GM23338 (cell line): Measurements from ENCODE around the gene RILPL1. TPM values are rescaled to one million over a fixed set of nuclear protein-coding genes. Genes with fewer than 3 reads are reported as not detected.
"Not testable (repeated sequence)": the region's sequence is repeated elsewhere in the genome, so short reads cannot be mapped to it uniquely, and the experiment has no call there.

Experiments used
- ATAC-seq: fragments of 200-7000 bp; cut with Tn5 transposase; 3 replicates; pipeline ENCODE4 v1.9.1; 2020
- DNase-seq: peaks from one replicate; pipeline ENCODE4 v3.0.0-alpha.2; 2015; ENCODE audit warnings: low spot score
- H2AFZ ChIP-seq: fragments of 200-600 bp; sonication (generic); 2 replicates; pipeline ENCODE4 v1.8.0; 2016; ENCODE audit warnings: antibody characterized with exemption, mild to moderate bottlenecking, moderate library complexity
- H3F3A ChIP-seq: fragments of 200-600 bp; sonication (generic); replicated peaks from 2 replicates; pipeline ENCODE4 v1.8.0; 2017; ENCODE audit warnings: antibody characterized with exemption, mixed run types, low read depth
- H3K27ac ChIP-seq: fragments of 200-600 bp; sonication (generic); 2 replicates; pipeline ENCODE4 v1.6.1; 2016; ENCODE audit warnings: low read depth
- H3K27me3 ChIP-seq: fragments of 200-600 bp; sonication (generic); 2 replicates; pipeline ENCODE4 v1.8.0; 2016; ENCODE audit warnings: mild to moderate bottlenecking, mixed run types, moderate library complexity; ENCODE audit not compliant: insufficient read depth
- H3K36me3 ChIP-seq: fragments of 200-600 bp; sonication (generic); 2 replicates; pipeline ENCODE4 v1.8.0; 2016; ENCODE audit warnings: mild to moderate bottlenecking; ENCODE audit not compliant: insufficient read depth
- H3K4me1 ChIP-seq: fragments of 200-600 bp; sonication (generic); 2 replicates; pipeline ENCODE4 v1.8.0; 2016; ENCODE audit warnings: mild to moderate bottlenecking, moderate library complexity; ENCODE audit not compliant: insufficient read depth
- H3K4me2 ChIP-seq: fragments of 200-600 bp; sonication (generic); 2 replicates; pipeline ENCODE4 v1.7.1; 2017; ENCODE audit warnings: mixed run types
- H3K4me3 ChIP-seq: fragments of 200-600 bp; sonication (generic); 2 replicates; pipeline ENCODE4 v1.6.1; 2016; ENCODE audit warnings: mixed run types
- H3K79me2 ChIP-seq: fragments of 200-600 bp; sonication (generic); replicated peaks from 2 replicates; pipeline ENCODE4 v1.8.0; 2017; ENCODE audit warnings: mild to moderate bottlenecking; ENCODE audit not compliant: insufficient read depth
- H3K9me2 ChIP-seq: fragments of 200-600 bp; sonication (generic); 2 replicates; pipeline ENCODE4 v1.8.0; 2017; ENCODE audit not compliant: insufficient read depth
- H4K20me1 ChIP-seq: fragments of 200-600 bp; sonication (generic); replicated peaks from 2 replicates; pipeline ENCODE4 v1.8.0; 2017; ENCODE audit warnings: mild to moderate bottlenecking; ENCODE audit not compliant: insufficient read depth
- H3K27ac Mint-ChIP-seq: 2 replicates; pipeline ENCODE4 v1.8.0; 2020; ENCODE audit warnings: inconsistent platforms, mild to moderate bottlenecking, moderate library complexity, mixed read lengths
- H3K27me3 Mint-ChIP-seq: 3 replicates; pipeline ENCODE4 v1.8.0; 2022; ENCODE audit warnings: low read depth, mild to moderate bottlenecking, moderate library complexity, mixed read lengths, inconsistent platforms; ENCODE audit not compliant: insufficient read depth, poor library complexity
- H3K36me3 Mint-ChIP-seq: 3 replicates; pipeline ENCODE4 v1.8.0; 2021; ENCODE audit warnings: low read depth, mild to moderate bottlenecking, inconsistent platforms, moderate library complexity, mixed read lengths
- H3K4me1 Mint-ChIP-seq: 3 replicates; pipeline ENCODE4 v1.8.0; 2020; ENCODE audit warnings: mild to moderate bottlenecking, inconsistent platforms, mixed read lengths
- H3K4me3 Mint-ChIP-seq: 3 replicates; pipeline ENCODE4 v1.8.0; 2021; ENCODE audit warnings: moderate library complexity, mild to moderate bottlenecking, inconsistent platforms, mixed read lengths
- H3K9me3 Mint-ChIP-seq: 3 replicates; pipeline ENCODE4 v1.8.0; 2020; ENCODE audit warnings: moderate library complexity, mild to moderate bottlenecking, inconsistent platforms, mixed read lengths
- EZH2phosphoT487 ChIP-seq: fragments of 200-600 bp; sonication (generic); IDR thresholded peaks from one replicate; pipeline ENCODE4 v1.8.1; 2018; ENCODE audit warnings: antibody characterized with exemption; ENCODE audit not compliant: unreplicated experiment
- ZNF114 ChIP-seq: fragments of 250-450 bp; sonication (Bioruptor Pico); IDR thresholded peaks from 2 replicates; pipeline ENCODE4 v1.5.0; 2020; ENCODE audit warnings: mild to moderate bottlenecking, moderate library complexity
- polyA plus RNA-seq: library from polyadenylated mRNA; unstranded; fragments of >200 nt; fragmentation: Nextera tagmentation; extraction: Ambion mirVana; gene quantifications from 2 replicates; pipeline ENCODE4 v1.2.1, GENCODE V29; 2016
- total RNA-seq: library from RNA; depleted of rRNA; stranded (reverse); fragments of >200 nt; shearing (Covaris generic); gene quantifications from 2 replicates; pipeline ENCODE4 v1.2.3, GENCODE V29; 2014
- TF ChIP-seq, protein P1 (sequence below): fragments of 250-450 bp; sonication (Bioruptor Pico); IDR thresholded peaks from 2 replicates; pipeline ENCODE4 v1.5.0; 2020; ENCODE audit warnings: mild to moderate bottlenecking, moderate library complexity
- TF ChIP-seq, protein P2 (sequence below): IDR thresholded peaks from 2 replicates; pipeline ENCODE4 v1.6.1; 2016; ENCODE audit warnings: antibody characterized with exemption

Gene RILPL1
- total and polyA plus RNA-seq, 2 experiments from 2014 or later = 3.9 to 7.9 TPM

DNA sequence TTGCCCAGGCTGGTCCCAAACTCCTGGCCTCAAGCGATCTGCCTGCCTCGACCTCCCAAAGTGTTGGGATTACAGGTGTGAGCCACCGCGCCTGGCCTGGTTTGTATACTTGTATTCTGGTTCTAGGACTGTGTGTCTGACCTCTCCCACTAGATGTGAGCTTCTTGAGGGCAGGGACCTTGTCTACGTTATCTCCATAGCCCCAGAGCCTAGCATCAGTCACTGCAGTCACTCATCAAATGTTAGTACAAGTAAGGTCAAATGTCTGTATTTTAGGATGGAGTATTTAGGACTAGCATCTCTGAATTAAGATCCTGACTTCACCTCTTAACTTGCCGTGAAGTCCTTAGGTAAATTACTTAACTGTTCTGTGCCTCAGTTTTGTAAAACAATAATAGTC is 99.9 kb downstream of the RILPL1 start (continued):
- TF ChIP-seq, protein P1, sequence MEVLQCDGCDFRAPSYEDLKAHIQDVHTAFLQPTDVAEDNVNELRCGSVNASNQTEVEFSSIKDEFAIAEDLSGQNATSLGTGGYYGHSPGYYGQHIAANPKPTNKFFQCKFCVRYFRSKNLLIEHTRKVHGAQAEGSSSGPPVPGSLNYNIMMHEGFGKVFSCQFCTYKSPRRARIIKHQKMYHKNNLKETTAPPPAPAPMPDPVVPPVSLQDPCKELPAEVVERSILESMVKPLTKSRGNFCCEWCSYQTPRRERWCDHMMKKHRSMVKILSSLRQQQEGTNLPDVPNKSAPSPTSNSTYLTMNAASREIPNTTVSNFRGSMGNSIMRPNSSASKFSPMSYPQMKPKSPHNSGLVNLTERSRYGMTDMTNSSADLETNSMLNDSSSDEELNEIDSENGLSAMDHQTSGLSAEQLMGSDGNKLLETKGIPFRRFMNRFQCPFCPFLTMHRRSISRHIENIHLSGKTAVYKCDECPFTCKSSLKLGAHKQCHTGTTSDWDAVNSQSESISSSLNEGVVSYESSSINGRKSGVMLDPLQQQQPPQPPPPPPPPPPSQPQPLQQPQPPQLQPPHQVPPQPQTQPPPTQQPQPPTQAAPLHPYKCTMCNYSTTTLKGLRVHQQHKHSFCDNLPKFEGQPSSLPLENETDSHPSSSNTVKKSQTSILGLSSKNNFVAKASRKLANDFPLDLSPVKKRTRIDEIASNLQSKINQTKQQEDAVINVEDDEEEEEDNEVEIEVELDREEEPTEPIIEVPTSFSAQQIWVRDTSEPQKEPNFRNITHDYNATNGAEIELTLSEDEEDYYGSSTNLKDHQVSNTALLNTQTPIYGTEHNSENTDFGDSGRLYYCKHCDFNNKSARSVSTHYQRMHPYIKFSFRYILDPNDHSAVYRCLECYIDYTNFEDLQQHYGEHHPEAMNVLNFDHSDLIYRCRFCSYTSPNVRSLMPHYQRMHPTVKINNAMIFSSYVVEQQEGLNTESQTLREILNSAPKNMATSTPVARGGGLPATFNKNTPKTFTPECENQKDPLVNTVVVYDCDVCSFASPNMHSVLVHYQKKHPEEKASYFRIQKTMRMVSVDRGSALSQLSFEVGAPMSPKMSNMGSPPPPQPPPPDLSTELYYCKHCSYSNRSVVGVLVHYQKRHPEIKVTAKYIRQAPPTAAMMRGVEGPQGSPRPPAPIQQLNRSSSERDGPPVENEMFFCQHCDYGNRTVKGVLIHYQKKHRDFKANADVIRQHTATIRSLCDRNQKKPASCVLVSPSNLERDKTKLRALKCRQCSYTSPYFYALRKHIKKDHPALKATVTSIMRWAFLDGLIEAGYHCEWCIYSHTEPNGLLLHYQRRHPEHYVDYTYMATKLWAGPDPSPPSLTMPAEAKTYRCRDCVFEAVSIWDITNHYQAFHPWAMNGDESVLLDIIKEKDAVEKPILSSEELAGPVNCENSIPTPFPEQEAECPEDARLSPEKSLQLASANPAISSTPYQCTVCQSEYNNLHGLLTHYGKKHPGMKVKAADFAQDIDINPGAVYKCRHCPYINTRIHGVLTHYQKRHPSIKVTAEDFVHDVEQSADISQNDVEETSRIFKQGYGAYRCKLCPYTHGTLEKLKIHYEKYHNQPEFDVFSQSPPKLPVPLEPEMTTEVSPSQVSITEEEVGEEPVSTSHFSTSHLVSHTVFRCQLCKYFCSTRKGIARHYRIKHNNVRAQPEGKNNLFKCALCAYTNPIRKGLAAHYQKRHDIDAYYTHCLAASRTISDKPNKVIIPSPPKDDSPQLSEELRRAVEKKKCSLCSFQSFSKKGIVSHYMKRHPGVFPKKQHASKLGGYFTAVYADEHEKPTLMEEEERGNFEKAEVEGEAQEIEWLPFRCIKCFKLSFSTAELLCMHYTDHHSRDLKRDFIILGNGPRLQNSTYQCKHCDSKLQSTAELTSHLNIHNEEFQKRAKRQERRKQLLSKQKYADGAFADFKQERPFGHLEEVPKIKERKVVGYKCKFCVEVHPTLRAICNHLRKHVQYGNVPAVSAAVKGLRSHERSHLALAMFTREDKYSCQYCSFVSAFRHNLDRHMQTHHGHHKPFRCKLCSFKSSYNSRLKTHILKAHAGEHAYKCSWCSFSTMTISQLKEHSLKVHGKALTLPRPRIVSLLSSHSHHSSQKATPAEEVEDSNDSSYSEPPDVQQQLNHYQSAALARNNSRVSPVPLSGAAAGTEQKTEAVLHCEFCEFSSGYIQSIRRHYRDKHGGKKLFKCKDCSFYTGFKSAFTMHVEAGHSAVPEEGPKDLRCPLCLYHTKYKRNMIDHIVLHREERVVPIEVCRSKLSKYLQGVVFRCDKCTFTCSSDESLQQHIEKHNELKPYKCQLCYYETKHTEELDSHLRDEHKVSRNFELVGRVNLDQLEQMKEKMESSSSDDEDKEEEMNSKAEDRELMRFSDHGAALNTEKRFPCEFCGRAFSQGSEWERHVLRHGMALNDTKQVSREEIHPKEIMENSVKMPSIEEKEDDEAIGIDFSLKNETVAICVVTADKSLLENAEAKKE (CRISPR knock-in tag) = no peak
- TF ChIP-seq, protein P2, sequence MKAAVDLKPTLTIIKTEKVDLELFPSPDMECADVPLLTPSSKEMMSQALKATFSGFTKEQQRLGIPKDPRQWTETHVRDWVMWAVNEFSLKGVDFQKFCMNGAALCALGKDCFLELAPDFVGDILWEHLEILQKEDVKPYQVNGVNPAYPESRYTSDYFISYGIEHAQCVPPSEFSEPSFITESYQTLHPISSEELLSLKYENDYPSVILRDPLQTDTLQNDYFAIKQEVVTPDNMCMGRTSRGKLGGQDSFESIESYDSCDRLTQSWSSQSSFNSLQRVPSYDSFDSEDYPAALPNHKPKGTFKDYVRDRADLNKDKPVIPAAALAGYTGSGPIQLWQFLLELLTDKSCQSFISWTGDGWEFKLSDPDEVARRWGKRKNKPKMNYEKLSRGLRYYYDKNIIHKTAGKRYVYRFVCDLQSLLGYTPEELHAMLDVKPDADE = no peak
- no peak for TF ChIP-seq ZNF114 (CRISPR knock-in tag)
- TF ChIP-seq EZH2phosphoT487 = no peak

DNA sequence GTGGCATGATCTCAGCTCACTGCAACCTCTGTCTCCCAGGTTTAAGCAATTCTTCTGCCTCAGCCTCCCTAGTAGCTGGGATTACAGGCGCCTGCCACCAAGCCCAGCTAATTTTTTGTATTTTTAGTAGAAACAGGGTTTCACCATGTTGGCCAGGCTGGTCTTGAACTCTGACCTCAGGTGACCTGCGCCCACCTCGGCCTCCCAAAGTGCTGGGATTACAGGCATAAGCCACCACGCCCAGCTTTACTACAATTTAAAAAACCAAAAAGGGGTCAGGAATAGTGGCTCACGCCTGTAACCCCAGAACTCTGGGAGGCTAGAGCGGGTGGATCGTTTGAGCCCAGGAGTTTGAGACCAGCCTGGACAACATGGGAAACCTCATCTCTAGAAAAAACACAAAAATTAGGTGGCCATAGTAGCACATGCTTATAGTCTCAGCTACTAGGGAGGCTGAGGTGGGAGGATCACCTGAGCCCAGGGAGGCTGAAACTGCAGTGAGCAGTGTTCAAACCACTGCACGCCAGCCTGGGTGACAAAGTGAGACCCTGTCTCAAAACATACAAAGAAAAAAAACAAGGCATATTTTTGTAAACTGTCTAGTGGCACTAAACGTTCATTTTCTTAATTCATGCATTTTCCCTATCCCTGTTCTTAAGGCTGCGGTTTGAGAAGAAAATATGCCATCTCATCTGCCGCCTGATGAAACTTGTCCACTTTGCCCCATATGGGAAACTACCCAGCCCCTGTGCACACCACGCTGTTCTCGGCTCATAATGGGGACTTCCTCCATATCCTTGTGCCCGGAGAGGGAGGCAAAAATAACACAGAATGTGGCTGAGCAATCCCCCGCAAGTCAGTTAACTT is 101.3 kb downstream of the RILPL1 start:
- H3K36me3 Mint-ChIP-seq, H3K79me2 ChIP-seq, H3F3A ChIP-seq, H4K20me1 ChIP-seq, H3K4me1 Mint-ChIP-seq, H3K27ac ChIP-seq, H3K4me3 ChIP-seq, H3K27ac Mint-ChIP-seq, H3K9me3 Mint-ChIP-seq, H3K4me3 Mint-ChIP-seq, ATAC-seq, DNase-seq, H3K9me2 ChIP-seq, H3K4me2 ChIP-seq, H2AFZ ChIP-seq, H3K4me1 ChIP-seq, H3K36me3 ChIP-seq: not testable (repeated sequence)
- H3K27me3 ChIP-seq = peaks cover 15% of the 10 kb centered on the region
- H3K27me3 Mint-ChIP-seq = peaks cover 23% of the 10 kb centered on the region

DNA sequence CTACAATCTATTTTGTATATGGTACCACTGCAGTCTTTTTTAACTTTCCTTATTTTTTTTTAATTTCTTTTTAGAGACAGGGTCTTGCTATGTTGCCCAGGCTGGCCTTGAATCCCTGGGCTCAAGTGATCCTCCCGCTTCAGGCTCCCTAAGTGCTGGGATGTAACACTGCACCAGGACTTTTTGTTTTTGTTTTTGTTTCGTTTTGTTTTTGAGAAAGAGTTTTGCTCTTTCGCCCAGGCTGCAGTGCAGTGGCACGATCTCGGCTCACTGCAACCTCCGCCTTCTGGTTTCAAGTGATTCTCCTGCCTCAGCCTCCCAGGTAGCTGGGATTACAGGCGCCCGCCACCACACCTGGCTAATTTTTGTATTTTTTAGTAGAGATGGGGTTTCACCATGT is 104.4 kb downstream of the RILPL1 start:
- DNase-seq, H3K36me3 ChIP-seq, H3K9me3 Mint-ChIP-seq, H2AFZ ChIP-seq, H4K20me1 ChIP-seq, H3K79me2 ChIP-seq, H3K36me3 Mint-ChIP-seq, ATAC-seq, H3K4me1 Mint-ChIP-seq, H3F3A ChIP-seq, H3K27me3 Mint-ChIP-seq, H3K27ac ChIP-seq, H3K27ac Mint-ChIP-seq, H3K9me2 ChIP-seq, H3K4me1 ChIP-seq, H3K4me3 Mint-ChIP-seq, H3K4me2 ChIP-seq, H3K4me3 ChIP-seq, H3K27me3 ChIP-seq: not testable (repeated sequence)
